SJSA1 (cell line): ENCODE data around the gene PPP1R14C. TPM values are rescaled to one million over a fixed set of nuclear protein-coding genes. Genes with fewer than 3 reads are reported as not detected.

Source experiments
- DNase-seq, 2 experiments: peaks; one replicate each; pipeline ENCODE4 v3.0.0-alpha.2; 2015 to 2020; ENCODE audit warnings: low spot score in 2 of 2, low read depth in 1 of 2
- H3K27ac ChIP-seq: fragments of 250-450 bp; sonication (Bioruptor Pico); 2 replicates; pipeline ENCODE4 v1.5.1; 2020; ENCODE audit warnings: mild to moderate bottlenecking, moderate library complexity
- H3K27me3 ChIP-seq: fragments of 250-450 bp; sonication (Bioruptor Pico); replicated peaks from 2 replicates; pipeline ENCODE4 v1.5.1; 2020; ENCODE audit warnings: mild to moderate bottlenecking, moderate library complexity
- H3K36me3 ChIP-seq: fragments of 250-450 bp; sonication (Bioruptor Pico); 2 replicates; pipeline ENCODE4 v1.5.1; 2020; ENCODE audit warnings: mild to moderate bottlenecking
- H3K4me1 ChIP-seq: fragments of 250-450 bp; sonication (Bioruptor Pico); replicated peaks from 2 replicates; pipeline ENCODE4 v1.6.1; 2021; ENCODE audit warnings: mild to moderate bottlenecking
- H3K4me3 ChIP-seq: fragments of 250-450 bp; sonication (Bioruptor Pico); 2 replicates; pipeline ENCODE4 v1.5.1; 2020; ENCODE audit warnings: mild to moderate bottlenecking
- H3K9me3 ChIP-seq: fragments of 250-450 bp; sonication (Bioruptor Pico); replicated peaks from 2 replicates; pipeline ENCODE4 v1.5.1; 2020; ENCODE audit warnings: mild to moderate bottlenecking
- total RNA-seq: library from RNA; depleted of rRNA; stranded (reverse); fragments of >200 nt; shearing (Covaris generic); gene quantifications from 2 replicates; pipeline ENCODE4 v1.2.3, GENCODE V29; 2014; rRNA removed

Gene PPP1R14C
- total RNA-seq, 1 experiment from 2014 or later: not detected

GRCh38 chr6:150296890-150297289 is 154.0 kb downstream of the PPP1R14C start:
- DNase-seq: no peak
- no peaks in the 10 kb centered on the region for H3K27me3 ChIP-seq
- no peaks in the 10 kb centered on the region for H3K36me3 ChIP-seq
- peaks cover 14% of the 10 kb centered on the region for H3K9me3 ChIP-seq
- peaks cover 17% of the 10 kb centered on the region for H3K4me1 ChIP-seq
- no peak overlapping the region for H3K4me3 ChIP-seq
- H3K27ac ChIP-seq: no peak overlapping the region

GRCh38 chr6:150297327-150298029 is 154.6 kb downstream of the PPP1R14C start:
- Histone ChIP-seq H3K27ac (no peak overlapping the region), H3K27me3 (no peaks in the 10 kb centered on the region), H3K4me3 (no peak overlapping the region), H3K9me3 (peaks cover 14% of the 10 kb centered on the region), H3K4me1 (peaks cover 23% of the 10 kb centered on the region), H3K36me3 (no peaks in the 10 kb centered on the region)
- DNase-seq: no peak

GRCh38 chr6:150298030-150298380 is 155.2 kb downstream of the PPP1R14C start:
- Histone ChIP-seq H3K4me1 (peaks cover 27% of the 10 kb centered on the region), H3K27me3 (no peaks in the 10 kb centered on the region), H3K36me3 (no peaks in the 10 kb centered on the region), H3K4me3 (no peak overlapping the region), H3K27ac (no peak overlapping the region), H3K9me3 (peaks cover 14% of the 10 kb centered on the region)
- no peak for DNase-seq

GRCh38 chr6:150298676-150299075 is 155.8 kb downstream of the PPP1R14C start:
- Histone ChIP-seq H3K27me3 (no peaks in the 10 kb centered on the region), H3K4me1 (peaks cover 20% of the 10 kb centered on the region), H3K4me3 (no peak overlapping the region), H3K27ac (no peak overlapping the region), H3K9me3 (peaks cover 14% of the 10 kb centered on the region), H3K36me3 (no peaks in the 10 kb centered on the region)
- no peak for DNase-seq

Other genes with a start within 250 kb of the PPP1R14C start
- gene RAET1E, start 244.9 kb upstream of the PPP1R14C start, total RNA-seq: 0.28 TPM in 1 of 2 replicates, not detected in the other
- 0.16 and 0.68 TPM in 2 replicates for gene RAET1G, start 219.9 kb upstream of the PPP1R14C start, total RNA-seq
- gene ULBP2, start 201.0 kb upstream of the PPP1R14C start, total RNA-seq: 12.2 and 19.7 TPM in 2 replicates
- gene ULBP1, start 179.1 kb upstream of the PPP1R14C start, total RNA-seq: 0.03 TPM in 1 of 2 replicates, not detected in the other
- gene RAET1L, start 117.5 kb upstream of the PPP1R14C start, total RNA-seq: not detected in 2 replicates
- gene ULBP3, start 73.9 kb upstream of the PPP1R14C start, total RNA-seq: 5.4 and 10.1 TPM in 2 replicates
- not detected in 2 replicates for gene IYD, start 226.0 kb downstream of the PPP1R14C start, total RNA-seq